ENCODE measurements around the gene COL6A3. TPM values are rescaled to one million over a fixed set of nuclear protein-coding genes. Genes with fewer than 3 reads are reported as not detected.

COL6A3 gene
- total RNA-seq, 1 donor from 2014 or later = 13.0 TPM

- no peak for TF ChIP-seq CTCF (conservative IDR thresholded peaks at IDR 0.05; ENCODE audit: low read depth, low read length)
- no peak overlapping the region for H3K4me3 ChIP-seq (ENCODE audit: low read depth, low read length)
- no peak for DNase-seq (ENCODE audit: low read depth)
These were observed 62.2 kb downstream of the COL6A3 start for GRCh38 chr2:237351796-237352195.

GRCh38 chr2:237351046-237351445, 62.9 kb downstream of the COL6A3 start:
- no peak for DNase-seq (ENCODE audit: low read depth)
- no peak overlapping the region for H3K4me3 ChIP-seq (ENCODE audit: low read depth, low read length)
- no peak for TF ChIP-seq CTCF (conservative IDR thresholded peaks at IDR 0.05; ENCODE audit: low read depth, low read length)

GRCh38 chr2:237350597-237350996, 63.4 kb downstream of the COL6A3 start:
- TF ChIP-seq CTCF (conservative IDR thresholded peaks at IDR 0.05; ENCODE audit: low read depth, low read length) = no peak
- DNase-seq (ENCODE audit: low read depth) = no peak
- no peak overlapping the region for H3K4me3 ChIP-seq (ENCODE audit: low read depth, low read length)

- no peak for TF ChIP-seq CTCF (conservative IDR thresholded peaks at IDR 0.05; ENCODE audit: low read depth, low read length)
- no peak for DNase-seq (ENCODE audit: low read depth)
- no peak overlapping the region for H3K4me3 ChIP-seq (ENCODE audit: low read depth, low read length)
These were observed 63.9 kb downstream of the COL6A3 start for GRCh38 chr2:237350070-237350469.

GRCh38 chr2:237348281-237348865, 65.6 kb downstream of the COL6A3 start:
- no peak for TF ChIP-seq CTCF (conservative IDR thresholded peaks at IDR 0.05; ENCODE audit: low read depth, low read length)
- no peak overlapping the region for H3K4me3 ChIP-seq (ENCODE audit: low read depth, low read length)
- no peak for DNase-seq (ENCODE audit: low read depth)

GRCh38 chr2:237345891-237346640, 67.9 kb downstream of the COL6A3 start:
- TF ChIP-seq CTCF (conservative IDR thresholded peaks at IDR 0.05; ENCODE audit: low read depth, low read length) = no peak
- no peak for DNase-seq (ENCODE audit: low read depth)
- H3K4me3 ChIP-seq (ENCODE audit: low read depth, low read length) = no peak overlapping the region

GRCh38 chr2:237345411-237345810, 68.6 kb downstream of the COL6A3 start:
- no peak for DNase-seq (ENCODE audit: low read depth)
- no peak overlapping the region for H3K4me3 ChIP-seq (ENCODE audit: low read depth, low read length)
- no peak for TF ChIP-seq CTCF (conservative IDR thresholded peaks at IDR 0.05; ENCODE audit: low read depth, low read length)
